Endodermal cell (in vitro differentiated cells): ENCODE measurements around the gene RUNX2. TPM values are rescaled to one million over a fixed set of nuclear protein-coding genes. Genes with fewer than 3 reads are reported as not detected.

ENCODE experiments used
- DNase-seq: peaks from one replicate; pipeline ENCODE4 v3.0.0-alpha.2; 2017
- H3K27ac ChIP-seq: 2 replicates; pipeline ENCODE4 v1.5.1; 2013; ENCODE audit warnings: mild to moderate bottlenecking, low read depth, low read length, moderate library complexity
- H3K27me3 ChIP-seq: 2 replicates; pipeline ENCODE4 v1.6.1; 2013; ENCODE audit warnings: mild to moderate bottlenecking, low read length, moderate library complexity; ENCODE audit not compliant: insufficient read depth, control insufficient read depth, poor library complexity, severe bottlenecking
- H3K36me3 ChIP-seq: 2 replicates; pipeline ENCODE4 v1.7.0; 2013; ENCODE audit warnings: mild to moderate bottlenecking, low read length, moderate library complexity; ENCODE audit not compliant: control insufficient read depth, insufficient read depth
- H3K4me1 ChIP-seq: one replicate; pipeline ENCODE4 v1.7.0; 2013; ENCODE audit warnings: low read length; ENCODE audit not compliant: control insufficient read depth, insufficient read depth
- H3K4me3 ChIP-seq: 2 replicates; pipeline ENCODE4 v1.5.1; 2013; ENCODE audit warnings: mild to moderate bottlenecking, low read length, moderate library complexity
- H3K9ac ChIP-seq: 2 replicates; pipeline ENCODE4 v1.6.1; 2013; ENCODE audit warnings: mild to moderate bottlenecking, low read length, moderate library complexity; ENCODE audit not compliant: poor library complexity, severe bottlenecking; ENCODE audit errors: extremely low read depth
- H3K9me3 ChIP-seq: 2 replicates; pipeline ENCODE4 v1.6.1; 2013; ENCODE audit warnings: mild to moderate bottlenecking, low read length, moderate library complexity; ENCODE audit not compliant: control insufficient read depth
- H3K27ac Mint-ChIP-seq: 2 replicates; pipeline ENCODE4 v1.8.0; 2020; ENCODE audit warnings: mixed read lengths
- H3K27me3 Mint-ChIP-seq: 2 replicates; pipeline ENCODE4 v1.8.0; 2021; ENCODE audit warnings: mild to moderate bottlenecking, mixed read lengths; ENCODE audit not compliant: insufficient read depth
- H3K36me3 Mint-ChIP-seq: 2 replicates; pipeline ENCODE4 v1.8.0; 2020; ENCODE audit warnings: low read depth, mixed read lengths
- H3K4me1 Mint-ChIP-seq: 2 replicates; pipeline ENCODE4 v1.8.0; 2020; ENCODE audit warnings: mixed read lengths
- H3K4me3 Mint-ChIP-seq: 2 replicates; pipeline ENCODE4 v1.8.0; 2020; ENCODE audit warnings: mild to moderate bottlenecking, moderate library complexity, mixed read lengths
- H3K9me3 Mint-ChIP-seq: 2 replicates; pipeline ENCODE4 v1.8.0; 2020; ENCODE audit warnings: mild to moderate bottlenecking, mixed read lengths
- CTCF ChIP-seq: fragments of 200-600 bp; sonication (generic); conservative IDR thresholded peaks from 2 replicates; pipeline ENCODE4 v1.5.0; 2021; ENCODE audit warnings: antibody characterized with exemption, mild to moderate bottlenecking
- WGBS, 2 experiments: methylation state at CpG; one replicate each; pipeline versions ENCODE4 v1.1.5 to v1.1.7; 2013; ENCODE audit warnings: missing lambda C conversion rate in 2 of 2, mixed read lengths in 1 of 2; ENCODE audit not compliant: insufficient coverage in 1 of 2, insufficient read length in 1 of 2; 5-methylcytosine and 5-hydroxymethylcytosine counted together
- total RNA-seq, 2 donors: library from RNA; stranded (reverse); fragmentation: NEBNext Ultra II Directional in 1 of 2; extraction: Animal tissue kit (Norgen Biotek cat#: 25700) in 1 of 2; gene quantifications; 2 replicates in 1 of 2; 3 replicates in 1 of 2; pipeline ENCODE4 v1.2.1, GENCODE V29; 2021

Gene RUNX2
- total RNA-seq, 2 donors from 2014 or later: 0.18 to 0.26 TPM

GRCh38 chr6:45571159-45571558, 243.0 kb downstream of the RUNX2 start:
- Mint-ChIP-seq H3K4me3 (no peak overlapping the region), H3K27me3 (peaks cover 12% of the 10 kb centered on the region), H3K36me3 (no peaks in the 10 kb centered on the region), H3K9me3 (no peaks in the 10 kb centered on the region), H3K27ac (no peak overlapping the region), H3K4me1 (peaks cover 10% of the 10 kb centered on the region)
- Histone ChIP-seq H3K27ac (no peak overlapping the region), H3K27me3 (no peaks in the 10 kb centered on the region), H3K36me3 (no peaks in the 10 kb centered on the region), H3K4me3 (no peak overlapping the region), H3K4me1 (peaks cover 2% of the 10 kb centered on the region), H3K9ac (no peak overlapping the region), H3K9me3 (no peaks in the 10 kb centered on the region)
- 94% methylated on average over 3 of the region's 3 CpGs; no CpG with 5 or more reads in 1 of the 2 experiments for WGBS, 2 experiments
- no peak for DNase-seq
- TF ChIP-seq CTCF: no peak

- Histone ChIP-seq H3K9me3 (no peaks in the 10 kb centered on the region), H3K36me3 (no peaks in the 10 kb centered on the region), H3K27ac (no peak overlapping the region), H3K4me3 (no peak overlapping the region), H3K27me3 (no peaks in the 10 kb centered on the region), H3K4me1 (no peaks in the 10 kb centered on the region), H3K9ac (no peak overlapping the region)
- H3K4me1 Mint-ChIP-seq: peaks cover 3% of the 10 kb centered on the region
- no peak for DNase-seq
- H3K27me3 Mint-ChIP-seq: peaks cover 8% of the 10 kb centered on the region
- no peaks in the 10 kb centered on the region for H3K9me3 Mint-ChIP-seq
- H3K4me3 Mint-ChIP-seq: no peak overlapping the region
- TF ChIP-seq CTCF: no peak
- H3K36me3 Mint-ChIP-seq: no peaks in the 10 kb centered on the region
- 83 to 86% methylated on average over 4 of the region's 4 CpGs for WGBS, 2 experiments
- H3K27ac Mint-ChIP-seq: no peak overlapping the region
These were observed 244.7 kb downstream of the RUNX2 start for GRCh38 chr6:45572833-45573232.

GRCh38 chr6:45574014-45574461, 245.9 kb downstream of the RUNX2 start:
- no peak overlapping the region for H3K4me3 Mint-ChIP-seq
- Histone ChIP-seq H3K27ac (no peak overlapping the region), H3K9ac (no peak overlapping the region), H3K27me3 (no peaks in the 10 kb centered on the region), H3K4me3 (no peak overlapping the region), H3K36me3 (no peaks in the 10 kb centered on the region), H3K4me1 (no peaks in the 10 kb centered on the region), H3K9me3 (no peaks in the 10 kb centered on the region)
- H3K9me3 Mint-ChIP-seq: no peaks in the 10 kb centered on the region
- peaks cover 3% of the 10 kb centered on the region for H3K4me1 Mint-ChIP-seq
- WGBS, 2 experiments: 90 to 96% methylated on average over 3 to 6 of the region's 6 CpGs
- no peaks in the 10 kb centered on the region for H3K36me3 Mint-ChIP-seq
- H3K27ac Mint-ChIP-seq: no peak overlapping the region
- H3K27me3 Mint-ChIP-seq: peaks cover 3% of the 10 kb centered on the region
- no peak for DNase-seq
- no peak for TF ChIP-seq CTCF
